ENCODE measurements around the gene USP25. TPM values are rescaled to one million over a fixed set of nuclear protein-coding genes. Genes with fewer than 3 reads are reported as not detected.

Gene USP25
- total and polyA plus RNA-seq, 9 of the 15 experiments (the other 6 are each of a cell fraction or from before 2014, with no cell fraction given), result 7.8 to 44.9 (median 31.4) TPM

DNA sequence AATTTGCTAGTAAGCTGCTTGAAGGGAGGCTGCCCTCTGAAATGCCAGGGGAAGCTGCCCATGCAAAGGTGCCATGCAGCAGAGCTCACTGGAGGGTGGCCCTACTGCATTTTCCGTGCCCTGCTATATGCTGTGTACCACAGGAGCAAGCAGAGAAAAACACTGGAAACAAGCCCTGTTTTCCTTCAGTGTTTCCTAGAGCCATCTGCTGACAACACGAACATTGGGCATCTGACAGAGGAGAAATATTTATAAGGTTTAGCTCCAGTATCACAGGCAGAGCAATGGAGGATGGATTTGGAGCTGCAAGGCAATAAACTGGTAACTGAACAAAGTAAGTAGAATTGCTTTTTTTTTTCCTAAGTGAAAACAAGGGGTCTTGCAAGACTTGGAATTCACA is 198.4 kb downstream of the USP25 start:
- ChIA-PET CTCF (ENCODE audit: low intra/inter-chr PET ratio) (no interaction called here), POLR2A (interaction anchor here (0.6 kb wide), 1 partner anchor 24 kb away, joined by 3 read pairs; no protein-coding TSS in a partner anchor)
- TF ChIP-seq KDM4B (IDR thresholded peaks at IDR 0.05; ENCODE audit: borderline replicate concordance in 2 of 2, low read depth in 1 of 2), result no peak
- in situ Hi-C loops (cut with MboI) (no loop called here), intact Hi-C loops (cut with micrococcal nuclease) (no loop called here)
- no peak overlapping the region for H3K9ac ChIP-seq (ENCODE audit: insufficient read depth in 1 of 2, low read depth in 2 of 2, low read length in 2 of 2)
- DNase-seq (ENCODE audit: extremely low read depth in 1 of 4, low spot score in 3 of 4) (no peak), FAIRE-seq (no peak), ATAC-seq (no peak)
- H3K4me3 ChIP-seq, result no peak overlapping the region
- no peaks in the 10 kb centered on the region for H3K9me3 ChIP-seq (replicated peaks; ENCODE audit: control insufficient read depth, insufficient read depth, low read depth, low read length)
- no peak overlapping the region for H2AFZ ChIP-seq (ENCODE audit: low read depth, low read length)
- H3K27me3 ChIP-seq (ENCODE audit: control insufficient read depth in 2 of 2, insufficient read depth in 2 of 2, low read length in 2 of 2), result no peaks in the 10 kb centered on the region
- no peaks in the 10 kb centered on the region for H3K4me1 ChIP-seq (replicated peaks in 1 of 2; ENCODE audit: control insufficient read depth in 2 of 2, insufficient read depth in 2 of 2, low read length in 2 of 2)
- whole genome bisulfite sequencing (ENCODE audit: insufficient coverage, low coverage, missing lambda C conversion rate), result 0% methylated on average over 2 of the region's 2 CpGs
- H4K20me1 ChIP-seq (replicated peaks; ENCODE audit: control insufficient read depth, insufficient read depth, low read length), result no peaks in the 10 kb centered on the region
- H3K36me3 ChIP-seq (ENCODE audit: control insufficient read depth, insufficient read depth, low read length), result no peaks in the 10 kb centered on the region
- no peak overlapping the region for H3K4me2 ChIP-seq (ENCODE audit: insufficient read depth, low read length)
- no TSS peak for BruUV-seq (replicated peaks)
- H3K9me1 ChIP-seq (ENCODE audit: control insufficient read depth, insufficient read depth, low read length), result no peaks in the 10 kb centered on the region
- H3K79me2 ChIP-seq (ENCODE audit: control insufficient read depth, insufficient read depth, low read length), result no peaks in the 10 kb centered on the region
- no peak overlapping the region for H3K27ac ChIP-seq (ENCODE audit: extremely low read depth, low read depth, low read length)

DNA sequence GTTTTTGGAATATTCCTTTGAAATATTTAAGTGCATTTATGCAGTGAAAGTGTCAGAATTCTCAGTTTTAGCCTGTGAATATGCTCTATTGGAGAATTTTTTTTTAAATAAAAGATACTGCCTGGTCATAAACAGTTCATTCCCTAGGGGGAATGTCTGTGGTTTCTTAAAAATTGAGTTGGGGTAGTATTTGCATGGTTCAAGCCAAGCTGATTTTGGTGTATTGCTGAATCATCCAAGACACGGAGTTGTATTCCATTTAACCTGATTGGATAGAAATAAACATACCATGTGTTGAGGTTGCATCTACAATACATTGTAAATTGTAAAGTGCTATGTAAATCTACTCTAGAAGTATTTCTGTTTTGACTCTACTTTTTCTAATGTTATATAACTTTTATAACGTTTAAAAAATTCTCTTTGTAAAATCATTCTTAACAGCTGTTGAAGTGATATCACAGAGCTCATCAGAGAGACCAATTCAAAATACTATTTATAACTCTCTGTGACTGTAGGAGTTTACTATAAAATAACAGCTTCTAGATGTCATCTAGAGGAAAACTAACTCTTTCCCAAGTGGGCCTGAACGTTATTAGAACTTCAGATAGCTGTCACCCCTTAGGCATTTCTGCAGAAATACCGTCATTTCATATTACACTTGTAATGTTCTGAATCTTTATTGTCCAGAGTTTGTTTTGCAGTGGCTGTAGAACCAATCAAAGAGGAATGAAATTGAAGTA is 199.1 kb downstream of the USP25 start:
- no peaks in the 10 kb centered on the region for H3K9me1 ChIP-seq (ENCODE audit: control insufficient read depth, insufficient read depth, low read length)
- H2AFZ ChIP-seq (ENCODE audit: low read depth, low read length), result no peak overlapping the region
- ChIA-PET CTCF (ENCODE audit: low intra/inter-chr PET ratio) (no interaction called here), POLR2A (interaction anchor here (0.6 kb wide), 1 partner anchor 24 kb away, joined by 3 read pairs; no protein-coding TSS in a partner anchor)
- no peaks in the 10 kb centered on the region for H3K79me2 ChIP-seq (ENCODE audit: control insufficient read depth, insufficient read depth, low read length)
- FAIRE-seq, result no peak
- no peak overlapping the region for H3K4me2 ChIP-seq (ENCODE audit: insufficient read depth, low read length)
- no peak for DNase-seq (ENCODE audit: extremely low read depth in 1 of 4, low spot score in 3 of 4)
- no peaks in the 10 kb centered on the region for H3K4me1 ChIP-seq (replicated peaks in 1 of 2; ENCODE audit: control insufficient read depth in 2 of 2, insufficient read depth in 2 of 2, low read length in 2 of 2)
- H4K20me1 ChIP-seq (replicated peaks; ENCODE audit: control insufficient read depth, insufficient read depth, low read length), result no peaks in the 10 kb centered on the region
- no peak overlapping the region for H3K27ac ChIP-seq (ENCODE audit: extremely low read depth, low read depth, low read length)
- H3K27me3 ChIP-seq (ENCODE audit: control insufficient read depth in 2 of 2, insufficient read depth in 2 of 2, low read length in 2 of 2), result no peaks in the 10 kb centered on the region
- in situ Hi-C loops (cut with MboI) (no loop called here), intact Hi-C loops (cut with micrococcal nuclease) (no loop called here)
- 1% methylated on average over 4 of the region's 4 CpGs for WGBS (ENCODE audit: insufficient coverage, low coverage, missing lambda C conversion rate)
- TF ChIP-seq SRSF9 (IDR thresholded peaks at IDR 0.05; ENCODE audit: borderline replicate concordance, low read depth, low read length), result no peak
- 0 out of 2 replicates have a peak, but pooled peaks have one; percentile 14 for TF ChIP-seq MAFG (tag; conservative IDR thresholded peaks at IDR 0.05)
- H3K4me3 ChIP-seq, result no peak overlapping the region
- H3K9ac ChIP-seq (ENCODE audit: insufficient read depth in 1 of 2, low read depth in 2 of 2, low read length in 2 of 2), result no peak overlapping the region
- H3K9me3 ChIP-seq (replicated peaks; ENCODE audit: control insufficient read depth, insufficient read depth, low read depth, low read length), result no peaks in the 10 kb centered on the region
- ATAC-seq, result no peak
- no peaks in the 10 kb centered on the region for H3K36me3 ChIP-seq (ENCODE audit: control insufficient read depth, insufficient read depth, low read length)
- BruUV-seq (replicated peaks), result no TSS peak
